Measurements from ENCODE around the gene DDX3X. TPM values are rescaled to one million over a fixed set of nuclear protein-coding genes. Genes with fewer than 3 reads are reported as not detected.
A peak's percentile ranks its signal among the peaks of the same experiment; 100 is the strongest.
"Not testable (repeated sequence)": the region's sequence is repeated elsewhere in the genome, so short reads cannot be mapped to it uniquely, and the experiment has no call there.

DDX3X gene
- total and polyA plus RNA-seq, 2 donors (not counting 1 experiment from before 2014, with no cell fraction given), result 97.6 to 216 TPM

- Histone ChIP-seq H2AFZ (ENCODE audit: low read length) (no peak overlapping the region), H3K4me1 (ENCODE audit: control insufficient read depth, extremely low read depth, insufficient read depth, low read length) (no peaks in the 10 kb centered on the region), H3K27me3 (ENCODE audit: control insufficient read depth, insufficient read depth, low read length) (no peaks in the 10 kb centered on the region), H3K36me3 (ENCODE audit: control insufficient read depth, insufficient read depth, low read length) (no peaks in the 10 kb centered on the region), H3K79me2 (ENCODE audit: control insufficient read depth, insufficient read depth, low read length) (no peaks in the 10 kb centered on the region), H3K4me2 (ENCODE audit: extremely low read depth, insufficient read depth, low read length) (no peak overlapping the region), H3K9me3 (ENCODE audit: control insufficient read depth, insufficient read depth, low read depth, low read length) (no peaks in the 10 kb centered on the region), H3K9ac (ENCODE audit: insufficient read depth, low read length) (no peak overlapping the region), H3K27ac (ENCODE audit: insufficient read depth, low read length) (no peak overlapping the region), H3K4me3 (replicated peaks in 1 of 4; ENCODE audit: control extremely low read depth in 1 of 4, insufficient read depth in 1 of 4, low read depth in 3 of 4, low read length in 4 of 4) (no peak overlapping the region), H4K20me1 (ENCODE audit: control insufficient read depth, extremely low read depth, insufficient read depth, low read length) (no peaks in the 10 kb centered on the region)
- TF ChIP-seq, protein P1, sequence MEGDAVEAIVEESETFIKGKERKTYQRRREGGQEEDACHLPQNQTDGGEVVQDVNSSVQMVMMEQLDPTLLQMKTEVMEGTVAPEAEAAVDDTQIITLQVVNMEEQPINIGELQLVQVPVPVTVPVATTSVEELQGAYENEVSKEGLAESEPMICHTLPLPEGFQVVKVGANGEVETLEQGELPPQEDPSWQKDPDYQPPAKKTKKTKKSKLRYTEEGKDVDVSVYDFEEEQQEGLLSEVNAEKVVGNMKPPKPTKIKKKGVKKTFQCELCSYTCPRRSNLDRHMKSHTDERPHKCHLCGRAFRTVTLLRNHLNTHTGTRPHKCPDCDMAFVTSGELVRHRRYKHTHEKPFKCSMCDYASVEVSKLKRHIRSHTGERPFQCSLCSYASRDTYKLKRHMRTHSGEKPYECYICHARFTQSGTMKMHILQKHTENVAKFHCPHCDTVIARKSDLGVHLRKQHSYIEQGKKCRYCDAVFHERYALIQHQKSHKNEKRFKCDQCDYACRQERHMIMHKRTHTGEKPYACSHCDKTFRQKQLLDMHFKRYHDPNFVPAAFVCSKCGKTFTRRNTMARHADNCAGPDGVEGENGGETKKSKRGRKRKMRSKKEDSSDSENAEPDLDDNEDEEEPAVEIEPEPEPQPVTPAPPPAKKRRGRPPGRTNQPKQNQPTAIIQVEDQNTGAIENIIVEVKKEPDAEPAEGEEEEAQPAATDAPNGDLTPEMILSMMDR (conservative IDR thresholded peaks at IDR 0.05 in 1 of 2, IDR thresholded peaks at IDR 0.05 in 1 of 2; ENCODE audit: low read depth in 1 of 2, low read length in 2 of 2), result no peak
- no peak for DNase-seq (ENCODE audit: low read depth in 2 of 2)
Observed at GRCh38 chrX:41314881-41315280, 19.1 kb upstream of the DDX3X start.

- not testable (repeated sequence) for H3K4me2 ChIP-seq (ENCODE audit: extremely low read depth, insufficient read depth, low read length); H3K36me3 ChIP-seq (ENCODE audit: control insufficient read depth, insufficient read depth, low read length); H3K9ac ChIP-seq (ENCODE audit: insufficient read depth, low read length); H4K20me1 ChIP-seq (ENCODE audit: control insufficient read depth, extremely low read depth, insufficient read depth, low read length); H3K27ac ChIP-seq (ENCODE audit: insufficient read depth, low read length); H3K4me3 ChIP-seq (replicated peaks in 1 of 4; ENCODE audit: control extremely low read depth in 1 of 4, insufficient read depth in 1 of 4, low read depth in 3 of 4, low read length in 4 of 4); H3K79me2 ChIP-seq (ENCODE audit: control insufficient read depth, insufficient read depth, low read length); H2AFZ ChIP-seq (ENCODE audit: low read length); H3K27me3 ChIP-seq (ENCODE audit: control insufficient read depth, insufficient read depth, low read length); H3K9me3 ChIP-seq (ENCODE audit: control insufficient read depth, insufficient read depth, low read depth, low read length); H3K4me1 ChIP-seq (ENCODE audit: control insufficient read depth, extremely low read depth, insufficient read depth, low read length)
- peak in 1 of 2 donors; percentile 32 for DNase-seq (ENCODE audit: low read depth in 2 of 2)
Observed at GRCh38 chrX:41316266-41316665, 17.7 kb upstream of the DDX3X start.

- no peaks in the 10 kb centered on the region for H3K27me3 ChIP-seq (ENCODE audit: control insufficient read depth, insufficient read depth, low read length)
- no peak overlapping the region for H3K27ac ChIP-seq (ENCODE audit: insufficient read depth, low read length)
- no peaks in the 10 kb centered on the region for H3K36me3 ChIP-seq (ENCODE audit: control insufficient read depth, insufficient read depth, low read length)
- no peaks in the 10 kb centered on the region for H3K9me3 ChIP-seq (ENCODE audit: control insufficient read depth, insufficient read depth, low read depth, low read length)
- TF ChIP-seq EZH2 (IDR thresholded peaks at IDR 0.05; ENCODE audit: low read length, missing control alignments), result no peak
- TF ChIP-seq, protein P1 (conservative IDR thresholded peaks at IDR 0.05 in 1 of 2, IDR thresholded peaks at IDR 0.05 in 1 of 2; ENCODE audit: low read depth in 1 of 2, low read length in 2 of 2), result no peak
- H3K4me1 ChIP-seq (ENCODE audit: control insufficient read depth, extremely low read depth, insufficient read depth, low read length), result no peaks in the 10 kb centered on the region
- H3K9ac ChIP-seq (ENCODE audit: insufficient read depth, low read length), result no peak overlapping the region
- no peak overlapping the region for H3K4me2 ChIP-seq (ENCODE audit: extremely low read depth, insufficient read depth, low read length)
- H2AFZ ChIP-seq (ENCODE audit: low read length), result peak overlapping the region; percentile 44
- no peak overlapping the region for H3K4me3 ChIP-seq (replicated peaks in 1 of 4; ENCODE audit: control extremely low read depth in 1 of 4, insufficient read depth in 1 of 4, low read depth in 3 of 4, low read length in 4 of 4)
- no peaks in the 10 kb centered on the region for H4K20me1 ChIP-seq (ENCODE audit: control insufficient read depth, extremely low read depth, insufficient read depth, low read length)
- H3K79me2 ChIP-seq (ENCODE audit: control insufficient read depth, insufficient read depth, low read length), result no peaks in the 10 kb centered on the region
- DNase-seq (ENCODE audit: low read depth in 2 of 2), result peak in 1 of 2 donors; percentile 33
Observed at GRCh38 chrX:41317477-41318208, 16.3 kb upstream of the DDX3X start.

Measured in fibroblast of lung (primary cell).